Sigmoid colon (tissue), 7 donors: Measurements from ENCODE around the gene ZNF420. TPM values are rescaled to one million over a fixed set of nuclear protein-coding genes. Genes with fewer than 3 reads are reported as not detected.

ENCODE experiments used
- DNase-seq: peaks from one replicate; pipeline ENCODE4 v3.0.0-alpha.2; 2019
- H3K27ac ChIP-seq, 4 donors: fragments of 200-600 bp; sonication (generic); one replicate each; pipeline ENCODE4 v1.5.1; 2016 to 2019; ENCODE audit warnings: mild to moderate bottlenecking in 1 of 4
- H3K27me3 ChIP-seq, 3 donors: fragments of 200-600 bp; sonication (generic); one replicate each; pipeline ENCODE4 v1.5.1; 2019; ENCODE audit warnings: mild to moderate bottlenecking in 1 of 3
- H3K36me3 ChIP-seq, 4 donors: fragments of 200-600 bp; sonication (generic); one replicate each; pipeline ENCODE4 v1.5.1; 2016 to 2019
- H3K4me1 ChIP-seq, 4 donors: fragments of 200-600 bp; sonication (generic); one replicate each; pipeline ENCODE4 v1.5.1; 2017 to 2019
- H3K4me3 ChIP-seq, 4 donors: fragments of 200-600 bp; sonication (generic); one replicate each; pipeline ENCODE4 v1.5.1; 2017 to 2019; ENCODE audit warnings: mild to moderate bottlenecking in 2 of 4, moderate library complexity in 1 of 4
- H3K9me3 ChIP-seq, 4 donors: fragments of 200-600 bp in 3 of 4; sonication (generic) in 3 of 4; one replicate each; pipeline versions ENCODE4 v1.5.1 to v1.6.1; 2013 to 2019
- EP300 ChIP-seq, 4 donors: sonication (generic); formaldehyde crosslinking; IDR thresholded peaks; one replicate each; pipeline ENCODE4 v1.6.1; 2017; ENCODE audit warnings: antibody characterized with exemption in 4 of 4
- POLR2A ChIP-seq, 2 donors: fragments of 450-650 bp; IDR thresholded peaks; one replicate each; pipeline ENCODE4 v1.6.1; 2016; ENCODE audit warnings: antibody characterized with exemption in 2 of 2, mild to moderate bottlenecking in 2 of 2, moderate library complexity in 2 of 2
- POLR2AphosphoS5 ChIP-seq, 4 donors: sonication (generic); formaldehyde crosslinking; IDR thresholded peaks; one replicate each; pipeline ENCODE4 v1.6.1; 2017; ENCODE audit warnings: antibody characterized with exemption in 4 of 4
- WGBS, 2 donors: extraction: QIAGEN DNeasy Blood & Tissue Kit; methylation state at CpG; one replicate each; pipeline ENCODE4 v1.1.7; 2013; 5-methylcytosine and 5-hydroxymethylcytosine counted together
- intact Hi-C: fragments of 100-400 bp; cut with DNase I; formaldehyde crosslinking; loops from one replicate; pipeline ENCODE4 v1.15.1; 2023
- polyA plus RNA-seq, 3 donors: library from polyadenylated mRNA; stranded (reverse); fragments of 200-250 nt; gene quantifications; one replicate each; pipeline ENCODE4 v1.2.3, GENCODE V29; 2013
- total RNA-seq, 4 donors: library from RNA; depleted of rRNA; stranded (reverse); fragments of >200 nt; gene quantifications; one replicate each; pipeline ENCODE4 v1.1.0, GENCODE V29; 2016
- TF ChIP-seq, protein P1 (sequence below), 4 experiments: fragments of 450-650 bp in 3 of 4; fragments of 200-600 bp in 1 of 4; IDR thresholded peaks; one replicate each; pipeline ENCODE4 v1.5.1; 2016 to 2019; ENCODE audit warnings: antibody characterized with exemption in 4 of 4, mild to moderate bottlenecking in 3 of 4, moderate library complexity in 2 of 4
- donor health status: healthy with polysubstance abuse.
- donor health status: Bipolar disorder and iron deficiency.
- donor health status: healthy.

ZNF420 gene
- total and polyA plus RNA-seq, 7 donors: 1.2 to 18.6 (median 8.4) TPM

DNA sequence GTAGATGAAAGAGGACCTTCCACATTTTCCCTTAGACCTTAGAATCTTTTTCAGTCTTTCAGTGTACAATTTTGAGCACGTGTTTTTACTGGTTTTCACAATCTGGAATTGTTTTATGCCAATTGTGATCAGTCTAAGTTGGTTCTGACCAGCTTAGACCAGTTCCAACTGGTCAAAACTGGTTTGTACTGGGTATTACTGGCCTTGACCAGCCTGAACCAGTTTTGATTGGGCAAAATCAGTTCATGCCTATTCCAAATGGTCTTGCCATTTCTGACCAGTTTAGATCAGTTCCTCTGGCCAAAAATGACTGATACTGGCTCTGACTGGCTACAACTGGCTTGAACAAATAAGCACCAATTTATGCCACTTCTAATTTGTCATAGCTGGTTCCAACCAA, 57.9 kb downstream of the ZNF420 start:
- Histone ChIP-seq H3K27me3 (no peaks in the 10 kb centered on the region), H3K9me3 (peaks cover 56 to 86% (median 68%) of the 10 kb centered on the region in 4 donors), H3K36me3 (no peaks in the 10 kb centered on the region), H3K4me3 (no peak overlapping the region), H3K27ac (no peak overlapping the region), H3K4me1 (no peaks in the 10 kb centered on the region)
- intact Hi-C loops: no loop called here
- WGBS, 2 donors: 9 to 23% methylated on average over 1 of the region's 1 CpG
- TF ChIP-seq, protein P1, sequence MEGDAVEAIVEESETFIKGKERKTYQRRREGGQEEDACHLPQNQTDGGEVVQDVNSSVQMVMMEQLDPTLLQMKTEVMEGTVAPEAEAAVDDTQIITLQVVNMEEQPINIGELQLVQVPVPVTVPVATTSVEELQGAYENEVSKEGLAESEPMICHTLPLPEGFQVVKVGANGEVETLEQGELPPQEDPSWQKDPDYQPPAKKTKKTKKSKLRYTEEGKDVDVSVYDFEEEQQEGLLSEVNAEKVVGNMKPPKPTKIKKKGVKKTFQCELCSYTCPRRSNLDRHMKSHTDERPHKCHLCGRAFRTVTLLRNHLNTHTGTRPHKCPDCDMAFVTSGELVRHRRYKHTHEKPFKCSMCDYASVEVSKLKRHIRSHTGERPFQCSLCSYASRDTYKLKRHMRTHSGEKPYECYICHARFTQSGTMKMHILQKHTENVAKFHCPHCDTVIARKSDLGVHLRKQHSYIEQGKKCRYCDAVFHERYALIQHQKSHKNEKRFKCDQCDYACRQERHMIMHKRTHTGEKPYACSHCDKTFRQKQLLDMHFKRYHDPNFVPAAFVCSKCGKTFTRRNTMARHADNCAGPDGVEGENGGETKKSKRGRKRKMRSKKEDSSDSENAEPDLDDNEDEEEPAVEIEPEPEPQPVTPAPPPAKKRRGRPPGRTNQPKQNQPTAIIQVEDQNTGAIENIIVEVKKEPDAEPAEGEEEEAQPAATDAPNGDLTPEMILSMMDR (IDR thresholded peaks at IDR 0.05): no peak
- TF ChIP-seq EP300 (IDR thresholded peaks at IDR 0.05) (no peak), POLR2AphosphoS5 (IDR thresholded peaks at IDR 0.05) (no peak), POLR2A (IDR thresholded peaks at IDR 0.05) (no peak)
- DNase-seq: no peak

DNA sequence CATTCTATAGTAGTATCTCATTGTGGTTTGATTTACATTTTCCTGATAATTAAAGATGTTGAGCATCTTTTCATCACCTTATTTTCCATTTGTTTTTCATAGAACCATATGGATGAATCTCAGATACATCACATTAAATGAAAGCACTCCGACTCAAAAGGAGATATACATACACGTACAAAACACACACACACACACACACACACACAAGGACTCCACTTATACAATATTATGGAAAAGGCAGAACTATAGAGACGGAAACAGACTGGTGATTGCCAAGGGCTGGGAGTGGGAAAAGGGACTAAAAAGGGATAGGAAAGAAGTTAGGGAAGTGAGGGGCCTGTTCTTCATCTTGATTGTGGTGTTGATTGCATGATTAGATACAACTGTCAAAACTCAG, 70.0 kb downstream of the ZNF420 start:
- no peak for TF ChIP-seq POLR2AphosphoS5 (IDR thresholded peaks at IDR 0.05)
- no peak for TF ChIP-seq EP300 (IDR thresholded peaks at IDR 0.05)
- TF ChIP-seq, protein P1 (IDR thresholded peaks at IDR 0.05): no peak
- no peak for TF ChIP-seq POLR2A (IDR thresholded peaks at IDR 0.05)
- WGBS, 2 donors: 95 to 97% methylated on average over 3 of the region's 3 CpGs
- H3K9me3 ChIP-seq: peaks cover 40 to 76% (median 66%) of the 10 kb centered on the region in 4 donors

DNA sequence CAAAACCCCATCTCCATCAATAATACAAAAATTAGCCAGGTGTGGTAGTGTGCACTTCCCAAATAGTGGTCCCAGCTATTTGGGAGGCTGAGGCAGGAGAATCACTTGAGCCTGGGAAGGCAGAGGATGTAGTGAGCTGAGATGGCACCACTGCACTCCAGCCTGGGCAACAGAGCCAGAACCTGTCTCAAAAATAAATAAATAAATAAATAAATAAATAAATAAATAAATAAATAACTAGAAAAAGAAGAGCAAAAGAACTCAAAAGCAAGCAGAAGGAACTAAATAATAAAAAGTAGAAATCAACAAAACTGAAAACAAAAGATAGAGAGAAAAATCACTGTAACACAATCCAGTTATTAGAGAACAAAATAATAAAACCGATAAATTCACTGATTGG, 81.9 kb downstream of the ZNF420 start:
- no peak overlapping the region for H3K4me3 ChIP-seq
- 96 to 98% methylated on average over 1 of the region's 1 CpG for WGBS, 2 donors
- intact Hi-C loops: no loop called here

More for the DNA sequence above, 70.0 kb downstream of the ZNF420 start:
- no peak overlapping the region for H3K27ac ChIP-seq
- H3K36me3 ChIP-seq: peaks cover 0 to 65% (median 30%) of the 10 kb centered on the region in 4 donors
- H3K27me3 ChIP-seq: no peaks in the 10 kb centered on the region
- no peak for DNase-seq
- H3K4me3 ChIP-seq: no peak overlapping the region
- H3K4me1 ChIP-seq: no peaks in the 10 kb centered on the region
- intact Hi-C loops: no loop called here

DNA sequence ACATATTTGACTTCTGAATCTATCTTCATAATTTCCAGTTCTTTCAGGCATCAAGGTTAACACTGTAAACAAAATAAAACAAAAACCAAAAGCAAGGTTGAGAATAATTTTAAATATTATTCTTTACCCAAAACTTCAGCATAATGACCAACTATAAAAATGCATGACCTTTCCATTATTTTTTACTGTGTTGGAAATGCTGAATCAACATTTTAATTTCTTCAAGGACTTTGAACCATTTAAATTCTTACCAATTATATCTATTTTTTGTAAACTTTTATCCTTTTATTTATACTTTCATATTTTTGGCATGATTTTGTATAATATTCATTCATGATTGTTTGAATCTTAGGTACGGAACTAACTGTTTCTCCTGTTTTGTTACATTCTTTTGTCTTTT, 87.4 kb downstream of the ZNF420 start:
- no peak for DNase-seq
- WGBS, 2 donors: 99 to 100% methylated on average over 1 of the region's 1 CpG
- Histone ChIP-seq H3K27ac (no peak overlapping the region), H3K36me3 (peaks cover 28 to 94% (median 60%) of the 10 kb centered on the region in 4 donors), H3K4me1 (no peaks in the 10 kb centered on the region), H3K27me3 (no peaks in the 10 kb centered on the region), H3K4me3 (no peak overlapping the region), H3K9me3 (peaks cover 12 to 19% (median 18%) of the 10 kb centered on the region in 4 donors)
- intact Hi-C loops: no loop called here
- TF ChIP-seq, protein P1 (IDR thresholded peaks at IDR 0.05): no peak
- TF ChIP-seq EP300 (IDR thresholded peaks at IDR 0.05): no peak
- no peak for TF ChIP-seq POLR2AphosphoS5 (IDR thresholded peaks at IDR 0.05)
- TF ChIP-seq POLR2A (IDR thresholded peaks at IDR 0.05): no peak

More for the DNA sequence above, 81.9 kb downstream of the ZNF420 start:
- Histone ChIP-seq H3K36me3 (peaks cover 18 to 100% (median 57%) of the 10 kb centered on the region in 4 donors), H3K9me3 (peaks cover 23 to 59% (median 44%) of the 10 kb centered on the region in 4 donors), H3K27ac (no peak overlapping the region), H3K4me1 (no peaks in the 10 kb centered on the region), H3K27me3 (no peaks in the 10 kb centered on the region)
- no peak for TF ChIP-seq POLR2A (IDR thresholded peaks at IDR 0.05)
- TF ChIP-seq POLR2AphosphoS5 (IDR thresholded peaks at IDR 0.05): no peak
- no peak for TF ChIP-seq EP300 (IDR thresholded peaks at IDR 0.05)
- TF ChIP-seq, protein P1 (IDR thresholded peaks at IDR 0.05): no peak
- no peak for DNase-seq
